Activated T-cell treated with anti-CD3 and anti-CD28 coated beads, Interleukin-2, amount 50 U/mL, for 4 hours (primary cell): ENCODE measurements around the gene NT5DC1. TPM values are rescaled to one million over a fixed set of nuclear protein-coding genes. Genes with fewer than 3 reads are reported as not detected.
A peak's percentile ranks its signal among the peaks of the same experiment; 100 is the strongest.

ENCODE experiments used
- ATAC-seq, 2 donors: fragments of 200-7000 bp; cut with Tn5 transposase; one replicate each; pipeline ENCODE4 v1.10.0; 2021
- DNase-seq: peaks from one replicate; pipeline ENCODE4 v3.0.0-alpha.2; 2020
- H3K27me3 Mint-ChIP-seq: one replicate; pipeline ENCODE4 v1.8.0; 2021; ENCODE audit warnings: low read depth, mixed read lengths
- H3K36me3 Mint-ChIP-seq: one replicate; pipeline ENCODE4 v1.8.0; 2022; ENCODE audit warnings: mixed read lengths; ENCODE audit not compliant: insufficient read depth
- H3K4me1 Mint-ChIP-seq: one replicate; pipeline ENCODE4 v1.8.0; 2021; ENCODE audit warnings: low read depth, mixed read lengths
- H3K4me3 Mint-ChIP-seq: one replicate; pipeline ENCODE4 v1.8.0; 2021; ENCODE audit warnings: mild to moderate bottlenecking, moderate library complexity, mixed read lengths
- H3K9me3 Mint-ChIP-seq: one replicate; pipeline ENCODE4 v1.8.0; 2021; ENCODE audit warnings: mixed read lengths
- total RNA-seq, 3 donors: library from RNA; stranded (reverse); gene quantifications; one replicate each; pipeline ENCODE4 v1.2.1, GENCODE V29; 2021

NT5DC1 gene
- 10 to 100 TPM; 32.5 to 39.7 (median 33.8) TPM for total RNA-seq

- no peaks in the 10 kb centered on the region for H3K27me3 Mint-ChIP-seq
- peaks cover 4% of the 10 kb centered on the region for H3K9me3 Mint-ChIP-seq
- ATAC-seq, result peak; percentile 95 to 96
- peaks cover 50% of the 10 kb centered on the region for H3K4me1 Mint-ChIP-seq
- peak within 1 kb of the TSS; percentile 89 for H3K4me3 Mint-ChIP-seq
- peaks cover 4% of the 10 kb centered on the region for H3K36me3 Mint-ChIP-seq
- peak; percentile 74 for DNase-seq
Measured at GRCh38 chr6:116100419-116101301, at the start of gene NT5DC1. TSS of gene NT5DC1 (plus strand) at chr6:116100853. CDS start at chr6:116100931, 78 bp downstream.

DNA sequence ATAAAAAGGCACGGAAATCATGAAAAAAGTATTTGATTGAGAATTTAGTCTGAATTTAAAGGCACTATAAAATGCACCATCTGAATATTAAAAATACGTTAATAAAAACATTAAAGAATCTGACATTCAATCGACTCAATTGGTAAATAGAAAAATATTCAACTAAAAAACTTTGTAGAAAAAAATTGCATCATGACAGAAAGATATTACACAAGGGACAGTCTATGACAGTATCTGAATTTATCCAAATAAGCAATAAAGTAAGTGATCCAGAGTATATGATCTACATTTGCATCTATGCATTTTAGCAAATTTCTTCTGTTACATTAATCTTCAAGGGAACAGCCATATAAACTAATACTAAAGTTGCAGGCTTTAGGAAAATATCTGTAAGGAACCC, 49.4 kb upstream of the NT5DC1 start:
- Mint-ChIP-seq H3K4me3 (no peak overlapping the region), H3K36me3 (no peaks in the 10 kb centered on the region), H3K27me3 (peaks cover 10% of the 10 kb centered on the region), H3K9me3 (no peaks in the 10 kb centered on the region), H3K4me1 (no peaks in the 10 kb centered on the region)
- no peak for ATAC-seq
- DNase-seq, result no peak

DNA sequence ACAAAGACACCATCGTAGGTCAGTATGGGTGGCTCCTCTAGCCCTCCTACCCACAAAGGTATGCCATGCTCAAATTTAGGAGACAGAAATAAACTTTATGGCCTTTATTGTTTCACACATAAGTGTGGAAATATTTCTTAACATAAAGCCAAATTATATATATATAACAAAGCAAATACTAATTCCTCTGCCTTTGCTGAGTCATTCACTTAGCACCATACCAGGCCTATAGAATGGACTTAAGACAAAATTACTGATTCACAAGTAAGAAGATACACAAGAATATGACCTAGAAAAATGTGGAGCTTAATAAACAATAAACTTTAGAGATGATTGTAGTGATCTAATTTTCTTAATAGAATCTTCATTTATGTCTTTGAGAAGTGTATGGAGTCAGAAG, 45.1 kb upstream of the NT5DC1 start:
- H3K27me3 Mint-ChIP-seq, result peaks cover 13% of the 10 kb centered on the region
- no peak for ATAC-seq
- no peaks in the 10 kb centered on the region for H3K36me3 Mint-ChIP-seq
- H3K4me3 Mint-ChIP-seq, result no peak overlapping the region
- no peaks in the 10 kb centered on the region for H3K9me3 Mint-ChIP-seq
- H3K4me1 Mint-ChIP-seq, result no peaks in the 10 kb centered on the region
- no peak for DNase-seq

DNA sequence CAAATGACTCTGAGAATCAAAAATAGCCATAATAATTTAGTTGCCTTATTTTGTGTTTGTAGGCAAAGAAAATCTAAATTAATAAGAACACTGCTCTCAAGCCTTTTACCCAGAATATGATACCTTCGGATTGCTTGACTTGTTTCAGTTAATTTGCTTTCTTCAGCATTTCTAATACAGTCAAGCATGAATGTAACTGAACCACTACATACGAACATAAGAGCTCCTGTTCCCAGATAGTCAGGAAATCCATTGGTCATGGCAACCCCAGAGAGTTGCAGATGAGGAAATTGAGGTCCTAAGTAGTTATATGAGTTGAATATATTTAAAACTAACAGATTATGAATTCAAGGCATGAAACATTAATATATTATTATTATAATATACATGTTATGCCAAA, 42.9 kb upstream of the NT5DC1 start:
- no peaks in the 10 kb centered on the region for H3K4me1 Mint-ChIP-seq
- no peak for DNase-seq
- H3K4me3 Mint-ChIP-seq, result no peak overlapping the region
- H3K36me3 Mint-ChIP-seq, result no peaks in the 10 kb centered on the region
- H3K9me3 Mint-ChIP-seq, result no peaks in the 10 kb centered on the region
- H3K27me3 Mint-ChIP-seq, result peaks cover 6% of the 10 kb centered on the region
- ATAC-seq, result no peak

DNA sequence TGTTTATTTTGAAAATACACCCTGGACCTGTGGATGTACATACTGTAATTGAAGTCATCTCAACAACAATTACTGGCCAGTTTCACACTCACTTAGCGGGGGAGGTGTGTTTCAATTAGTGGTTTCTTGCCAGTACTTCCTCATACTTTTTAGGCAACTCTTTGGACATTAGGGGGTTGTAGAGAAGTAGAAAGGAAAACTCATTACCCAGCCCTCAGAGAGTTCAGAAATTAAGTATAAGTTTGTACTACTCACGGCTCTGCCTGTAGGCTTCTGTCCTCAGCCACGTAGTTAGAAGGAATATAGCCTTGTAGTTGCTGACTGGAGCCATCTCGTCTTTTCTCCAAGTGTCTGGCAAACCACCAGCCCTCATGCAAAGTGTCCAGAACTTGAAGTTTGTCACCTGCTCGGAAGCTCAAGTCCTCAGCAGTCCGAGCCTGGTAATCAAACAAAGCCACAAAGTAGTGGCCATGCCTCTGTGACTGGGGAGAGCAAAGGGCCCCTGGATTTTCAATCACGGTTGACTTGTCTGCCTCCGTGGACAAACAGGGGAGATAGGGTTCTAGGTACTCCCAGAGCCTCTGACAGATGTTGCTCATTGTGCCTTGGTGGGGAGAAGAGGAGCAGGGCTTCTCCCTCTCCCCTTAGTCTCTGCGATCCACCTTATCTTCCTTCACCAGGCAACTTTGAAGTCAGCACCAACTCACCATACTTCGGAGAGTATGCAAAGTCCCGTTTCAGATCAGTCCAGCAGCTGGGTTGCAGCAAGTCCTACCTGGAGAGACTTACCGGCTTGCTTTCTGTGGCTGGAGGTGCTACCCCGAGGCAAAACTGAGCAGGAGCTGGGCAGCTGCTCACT, 40.7 kb upstream of the NT5DC1 start:
- Mint-ChIP-seq H3K9me3 (no peaks in the 10 kb centered on the region), H3K4me3 (no peak overlapping the region), H3K36me3 (no peaks in the 10 kb centered on the region), H3K4me1 (no peaks in the 10 kb centered on the region), H3K27me3 (peaks cover 6% of the 10 kb centered on the region)
- no peak for DNase-seq
- ATAC-seq, result no peak

GRCh38 chr6:116060572-116061283, 39.9 kb upstream of the NT5DC1 start, which contains the start of gene FRK:
TSS of gene FRK (minus strand) at chr6:116060891. CDS start at chr6:116060311, 580 bp downstream.
- Mint-ChIP-seq H3K36me3 (no peaks in the 10 kb centered on the region), H3K4me3 (no peak within 1 kb of the TSS), H3K9me3 (no peaks in the 10 kb centered on the region), H3K4me1 (no peaks in the 10 kb centered on the region), H3K27me3 (peaks cover 6% of the 10 kb centered on the region)
- DNase-seq (no peak), ATAC-seq (no peak)

DNA sequence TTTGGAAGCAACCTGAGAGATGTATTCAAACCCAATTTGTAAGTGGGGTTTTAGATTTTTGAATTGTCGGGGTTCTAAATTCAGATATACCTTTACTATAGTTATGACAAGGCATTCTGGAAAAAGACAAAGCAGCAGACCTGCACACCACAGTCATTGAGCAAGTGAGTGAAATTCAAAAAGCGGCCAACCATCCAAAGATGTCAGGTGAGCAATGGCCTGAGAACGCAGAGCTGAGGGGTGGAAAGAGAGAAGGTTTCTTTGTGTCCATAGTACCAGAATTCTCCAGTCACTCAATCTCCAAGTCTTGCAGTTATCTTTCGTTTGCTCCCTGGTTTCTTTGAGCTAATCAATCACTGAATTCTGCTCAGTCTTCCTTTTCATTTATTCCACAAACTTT, 38.2 kb upstream of the NT5DC1 start:
- no peaks in the 10 kb centered on the region for H3K9me3 Mint-ChIP-seq
- no peak for DNase-seq
- no peak overlapping the region for H3K4me3 Mint-ChIP-seq
- ATAC-seq, result no peak
- peaks cover 11% of the 10 kb centered on the region for H3K27me3 Mint-ChIP-seq
- H3K36me3 Mint-ChIP-seq, result no peaks in the 10 kb centered on the region
- no peaks in the 10 kb centered on the region for H3K4me1 Mint-ChIP-seq

- Mint-ChIP-seq H3K4me1 (no peaks in the 10 kb centered on the region), H3K27me3 (peaks cover 13% of the 10 kb centered on the region), H3K9me3 (no peaks in the 10 kb centered on the region), H3K36me3 (no peaks in the 10 kb centered on the region), H3K4me3 (no peak overlapping the region)
- DNase-seq (no peak), ATAC-seq (no peak)
Measured at GRCh38 chr6:116064666-116065065, 36.0 kb upstream of the NT5DC1 start.

- no peak for DNase-seq
- Mint-ChIP-seq H3K36me3 (no peaks in the 10 kb centered on the region), H3K9me3 (no peaks in the 10 kb centered on the region), H3K27me3 (peaks cover 10% of the 10 kb centered on the region), H3K4me1 (no peaks in the 10 kb centered on the region), H3K4me3 (no peak overlapping the region)
- ATAC-seq, result no peak
Measured at GRCh38 chr6:116066789-116067188, 33.9 kb upstream of the NT5DC1 start.

- Mint-ChIP-seq H3K4me3 (no peak overlapping the region), H3K27me3 (peaks cover 10% of the 10 kb centered on the region), H3K36me3 (no peaks in the 10 kb centered on the region), H3K9me3 (no peaks in the 10 kb centered on the region), H3K4me1 (no peaks in the 10 kb centered on the region)
- DNase-seq (no peak), ATAC-seq (no peak)
Measured at GRCh38 chr6:116070101-116070500, 30.6 kb upstream of the NT5DC1 start.

DNA sequence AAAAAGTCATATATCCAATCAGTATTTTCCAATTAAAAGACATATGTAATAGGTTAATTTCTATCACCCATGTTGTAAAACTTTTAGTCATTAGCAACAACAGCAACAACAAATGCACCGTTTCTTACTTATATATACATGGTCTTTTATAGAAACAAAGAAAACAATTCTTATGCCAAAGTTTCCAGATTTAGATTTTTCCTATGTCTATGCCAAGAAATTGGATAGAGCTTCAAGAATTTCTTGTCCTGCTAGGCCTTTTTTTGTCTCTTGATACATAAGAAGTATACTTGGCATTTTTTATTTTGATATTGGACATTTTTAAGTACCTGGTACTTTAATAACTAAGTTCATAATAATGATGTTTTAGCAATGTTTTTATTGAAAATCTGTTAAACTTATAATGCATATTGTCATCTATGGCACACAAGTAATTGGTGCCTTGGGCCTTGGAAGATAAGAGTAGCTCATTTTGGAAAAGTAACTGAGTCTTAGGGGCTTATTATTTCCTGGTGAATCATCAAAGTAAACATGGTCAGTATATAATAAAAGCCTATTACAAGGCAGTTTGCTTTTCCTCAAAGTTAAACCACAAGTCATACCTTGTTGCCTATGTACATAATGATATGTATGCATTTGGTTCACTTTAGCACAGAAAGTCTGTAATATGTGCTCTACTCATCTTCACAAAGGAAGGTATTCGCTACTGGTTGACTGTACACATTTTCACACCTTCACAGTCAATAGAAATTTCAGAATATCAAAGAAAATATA, 29.9 kb upstream of the NT5DC1 start:
- H3K36me3 Mint-ChIP-seq, result no peaks in the 10 kb centered on the region
- H3K4me3 Mint-ChIP-seq, result no peak overlapping the region
- no peaks in the 10 kb centered on the region for H3K4me1 Mint-ChIP-seq
- H3K27me3 Mint-ChIP-seq, result peaks cover 10% of the 10 kb centered on the region
- DNase-seq, result no peak
- no peak for ATAC-seq
- H3K9me3 Mint-ChIP-seq, result no peaks in the 10 kb centered on the region

DNA sequence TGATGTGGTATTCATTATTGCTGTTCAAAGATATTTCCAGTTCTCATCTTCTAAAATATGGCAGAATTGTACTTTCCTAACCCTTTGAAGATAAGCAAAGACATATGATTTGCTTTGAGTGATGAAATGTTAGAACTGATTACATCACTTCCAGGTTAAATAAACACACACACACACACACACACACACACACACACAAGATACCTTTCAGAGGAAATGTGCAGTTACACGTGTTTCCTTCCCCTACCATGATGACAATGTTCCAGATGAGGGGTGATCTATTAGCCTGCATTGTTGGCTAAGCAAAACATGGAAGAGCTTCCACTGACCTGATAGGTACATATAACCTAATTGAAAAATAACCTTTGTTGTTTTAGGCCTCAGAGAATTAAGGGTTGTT, 28.3 kb upstream of the NT5DC1 start:
- Mint-ChIP-seq H3K4me3 (no peak overlapping the region), H3K36me3 (no peaks in the 10 kb centered on the region), H3K27me3 (peaks cover 6% of the 10 kb centered on the region), H3K9me3 (no peaks in the 10 kb centered on the region), H3K4me1 (no peaks in the 10 kb centered on the region)
- ATAC-seq (no peak), DNase-seq (no peak)

DNA sequence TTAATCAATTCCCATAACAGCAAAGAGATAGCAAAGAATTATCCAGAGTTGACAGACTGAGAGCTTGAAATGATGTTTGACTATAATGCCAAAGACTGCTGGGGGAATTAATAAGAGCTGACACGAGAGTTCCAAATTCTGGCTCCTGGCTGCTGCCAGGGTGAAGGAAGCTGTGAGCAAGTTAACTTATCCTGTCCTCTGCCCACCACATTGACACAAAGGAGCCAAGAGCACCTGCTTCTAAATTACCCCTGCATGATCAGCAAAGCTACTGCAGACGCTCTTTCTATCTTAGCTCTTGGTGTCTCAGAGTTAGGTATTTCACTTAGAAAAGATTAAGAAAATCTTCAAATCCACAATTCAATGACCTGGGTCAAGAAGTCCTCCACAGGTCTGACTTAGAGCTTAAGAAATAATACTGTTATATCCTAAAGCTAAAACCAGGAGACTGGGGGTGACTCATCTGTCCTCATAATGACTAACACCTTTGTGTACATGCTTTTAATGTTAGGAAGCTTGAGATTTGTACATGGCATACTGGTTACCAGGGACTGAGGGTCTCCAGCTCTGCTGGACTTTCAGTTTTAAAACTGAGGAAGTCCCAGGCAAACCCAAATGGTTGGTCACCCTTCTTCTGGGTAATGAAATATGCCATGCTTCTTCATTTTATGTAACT, 26.8 kb upstream of the NT5DC1 start:
- Mint-ChIP-seq H3K27me3 (peaks cover 2% of the 10 kb centered on the region), H3K9me3 (no peaks in the 10 kb centered on the region), H3K36me3 (no peaks in the 10 kb centered on the region), H3K4me1 (no peaks in the 10 kb centered on the region), H3K4me3 (no peak overlapping the region)
- no peak for ATAC-seq
- no peak for DNase-seq
